Choroid plexus epithelial cell (primary cell): ENCODE data around the gene VRK2.
"Not testable (repeated sequence)": the region's sequence is repeated elsewhere in the genome, so short reads cannot be mapped to it uniquely, and the experiment has no call there.

Experiments
- DNase-seq: peaks from one replicate; pipeline ENCODE4 v3.0.0-alpha.2; 2010; ENCODE audit warnings: low read depth
- H3K4me3 ChIP-seq: 2 replicates; pipeline ENCODE4 v1.5.1; 2011; ENCODE audit warnings: low read depth, mild to moderate bottlenecking, control low read depth, low read length, moderate library complexity
- TF ChIP-seq, protein P1 (sequence below): conservative IDR thresholded peaks from 2 replicates; pipeline ENCODE4 v1.5.1; 2011; ENCODE audit warnings: low read depth, mild to moderate bottlenecking, control low read depth, inconsistent platforms, low read length, moderate library complexity

Gene VRK2

GRCh38 chr2:58137856-58138255 is 91.2 kb downstream of the VRK2 start:
- no peak overlapping the region for H3K4me3 ChIP-seq
- DNase-seq = no peak
- TF ChIP-seq, protein P1, sequence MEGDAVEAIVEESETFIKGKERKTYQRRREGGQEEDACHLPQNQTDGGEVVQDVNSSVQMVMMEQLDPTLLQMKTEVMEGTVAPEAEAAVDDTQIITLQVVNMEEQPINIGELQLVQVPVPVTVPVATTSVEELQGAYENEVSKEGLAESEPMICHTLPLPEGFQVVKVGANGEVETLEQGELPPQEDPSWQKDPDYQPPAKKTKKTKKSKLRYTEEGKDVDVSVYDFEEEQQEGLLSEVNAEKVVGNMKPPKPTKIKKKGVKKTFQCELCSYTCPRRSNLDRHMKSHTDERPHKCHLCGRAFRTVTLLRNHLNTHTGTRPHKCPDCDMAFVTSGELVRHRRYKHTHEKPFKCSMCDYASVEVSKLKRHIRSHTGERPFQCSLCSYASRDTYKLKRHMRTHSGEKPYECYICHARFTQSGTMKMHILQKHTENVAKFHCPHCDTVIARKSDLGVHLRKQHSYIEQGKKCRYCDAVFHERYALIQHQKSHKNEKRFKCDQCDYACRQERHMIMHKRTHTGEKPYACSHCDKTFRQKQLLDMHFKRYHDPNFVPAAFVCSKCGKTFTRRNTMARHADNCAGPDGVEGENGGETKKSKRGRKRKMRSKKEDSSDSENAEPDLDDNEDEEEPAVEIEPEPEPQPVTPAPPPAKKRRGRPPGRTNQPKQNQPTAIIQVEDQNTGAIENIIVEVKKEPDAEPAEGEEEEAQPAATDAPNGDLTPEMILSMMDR = no peak

DNA sequence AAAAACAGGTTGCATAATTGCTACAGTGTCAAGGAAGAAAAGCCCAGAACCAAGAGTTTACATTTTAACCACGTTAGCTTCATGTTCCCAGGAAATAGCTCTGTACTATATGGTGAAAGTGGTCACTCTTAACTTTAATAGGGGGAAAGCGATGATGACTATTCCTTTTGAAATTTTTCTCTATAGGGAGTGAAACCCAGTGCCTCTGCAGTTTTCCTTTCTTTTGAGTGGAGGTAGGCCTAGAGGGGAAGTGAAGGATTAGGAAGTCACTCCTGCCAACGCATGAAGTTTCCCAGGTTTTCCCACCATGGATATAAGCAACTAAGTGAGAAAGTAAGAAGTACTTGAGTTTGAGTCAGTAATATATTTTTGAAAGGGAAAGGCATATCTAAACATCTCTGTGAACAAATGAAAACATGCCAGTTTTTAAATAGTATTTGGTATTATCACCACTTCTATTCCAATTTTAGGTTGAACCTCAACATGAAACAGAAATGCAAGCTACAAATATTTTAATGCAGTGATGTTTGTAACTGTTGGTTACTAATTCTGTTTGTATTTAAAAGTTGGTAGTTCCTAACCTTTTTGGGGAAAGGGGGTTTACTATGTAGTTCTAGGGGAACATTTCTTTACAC is 91.9 kb downstream of the VRK2 start:
- no peak for DNase-seq

DNA sequence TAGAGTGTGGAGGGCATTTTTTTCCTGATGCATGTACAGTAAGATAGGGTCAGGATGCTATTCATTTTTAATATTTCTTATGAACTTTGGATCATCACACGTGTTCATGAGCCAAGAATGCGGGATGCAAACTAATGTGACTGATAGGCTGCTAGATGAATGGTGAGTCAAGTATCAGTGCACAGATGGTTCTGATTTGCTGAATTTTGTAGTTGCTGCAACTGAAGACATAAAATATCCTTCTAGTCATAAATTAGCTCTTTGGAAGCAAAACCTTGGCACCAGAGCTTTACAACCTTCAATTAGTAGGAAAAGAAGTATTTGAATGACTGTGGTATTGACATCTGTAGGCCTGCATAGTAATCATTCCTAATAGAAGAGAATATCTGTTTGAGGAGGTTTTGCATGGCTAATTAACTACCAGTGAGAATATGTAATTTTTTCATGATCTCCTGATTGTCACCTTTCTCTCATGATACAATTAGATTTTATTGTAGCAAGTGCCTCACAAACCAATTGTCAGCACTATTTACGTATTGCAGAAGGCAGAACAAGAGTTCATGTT is 94.0 kb downstream of the VRK2 start:
- TF ChIP-seq, protein P1 = no peak
- no peak overlapping the region for H3K4me3 ChIP-seq
- no peak for DNase-seq

More for the DNA sequence above, 91.9 kb downstream of the VRK2 start:
- TF ChIP-seq, protein P1 = no peak
- H3K4me3 ChIP-seq = no peak overlapping the region

- DNase-seq, H3K4me3 ChIP-seq: not testable (repeated sequence)
Observed at GRCh38 chr2:58145769-58146168, 99.2 kb downstream of the VRK2 start.

GRCh38 chr2:58146707-58147106 is 100.1 kb downstream of the VRK2 start:
- TF ChIP-seq, protein P1 = no peak
- no peak overlapping the region for H3K4me3 ChIP-seq
- peak; percentile 33 for DNase-seq

DNA sequence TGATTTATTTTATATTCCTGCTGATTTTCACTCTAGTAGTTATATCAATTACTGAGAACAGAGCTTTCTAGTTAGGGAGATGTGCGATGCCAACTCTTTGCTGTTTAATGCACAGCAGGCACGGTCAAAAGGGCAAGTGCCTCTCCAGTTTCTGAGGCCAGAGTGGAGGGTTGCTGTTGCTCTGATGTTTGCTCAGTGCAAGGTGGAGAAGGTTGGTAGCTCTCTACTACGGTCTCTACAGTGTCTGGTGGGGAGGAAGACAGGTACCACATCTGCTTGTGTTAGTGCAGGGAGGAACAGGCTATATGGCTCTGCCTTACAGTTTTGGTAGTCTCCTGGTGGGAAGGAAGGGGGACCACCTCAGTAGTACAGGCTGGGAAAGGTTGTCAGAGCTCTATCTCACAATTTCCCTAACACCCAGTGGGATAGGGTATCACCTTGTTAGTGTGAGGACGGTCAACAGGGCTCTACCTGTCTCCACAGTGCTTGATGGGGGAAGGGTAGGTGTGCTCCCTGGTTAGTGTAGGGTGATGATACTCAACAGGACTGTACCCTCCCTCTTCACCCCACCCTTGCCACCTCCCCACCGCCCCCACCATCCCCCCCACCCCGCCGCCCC is 108.7 kb downstream of the VRK2 start:
- TF ChIP-seq, protein P1 = no peak
- H3K4me3 ChIP-seq = no peak overlapping the region
- no peak for DNase-seq

GRCh38 chr2:58156780-58157179 is 110.2 kb downstream of the VRK2 start:
- no peak overlapping the region for H3K4me3 ChIP-seq
- TF ChIP-seq, protein P1 = no peak
- peak; percentile 23 for DNase-seq
